Activated CD8-positive, alpha-beta memory T cell treated with anti-CD3 and anti-CD28 coated beads for 48 hours (primary cell): ENCODE results near the gene AKAP11.
A peak's percentile ranks its signal among the peaks of the same experiment; 100 is the strongest.

Source experiments
- DNase-seq, 3 experiments: peaks; one replicate each; pipeline ENCODE4 v3.0.0-alpha.2; 2020; ENCODE audit warnings: low read depth in 2 of 3, low spot score in 2 of 3

AKAP11 gene

DNA sequence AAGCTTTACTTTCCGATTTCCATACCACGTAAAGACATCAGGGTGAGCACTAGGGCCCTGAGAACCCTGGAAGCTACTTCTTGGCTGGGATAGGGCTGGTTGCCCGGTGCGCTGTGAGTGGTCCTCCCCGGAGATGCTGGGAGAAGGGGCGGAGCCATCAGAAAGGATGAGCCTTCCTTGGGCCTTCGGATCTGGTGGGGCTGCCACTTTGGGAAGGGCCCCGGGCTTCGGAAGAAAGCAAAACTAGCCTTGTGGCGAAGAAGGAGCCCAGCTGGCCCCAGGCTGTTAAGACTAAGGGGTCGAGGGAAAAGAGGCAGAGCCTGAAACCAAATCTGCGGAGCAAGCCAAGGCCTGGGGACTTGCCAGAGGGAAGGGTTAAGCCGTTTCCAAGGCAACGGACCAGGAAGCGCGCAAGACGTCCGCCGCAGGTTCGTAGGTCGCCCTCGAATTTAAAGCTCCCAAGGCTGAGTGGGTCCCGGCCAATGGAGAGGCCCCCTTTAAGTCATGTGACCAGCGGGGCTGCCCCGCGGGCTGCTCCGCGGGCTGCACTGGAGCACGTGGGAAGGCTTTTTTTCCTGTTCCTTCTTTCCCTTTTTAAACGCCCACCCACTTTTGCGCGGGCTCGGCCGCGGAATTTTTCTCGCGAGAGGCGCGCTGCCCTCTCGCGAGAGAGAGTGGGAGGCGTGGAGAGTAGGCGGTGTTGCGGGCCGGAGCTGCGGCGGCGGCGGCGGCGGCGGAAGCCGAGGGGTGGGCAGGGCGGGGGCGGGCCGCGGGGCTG lies 426 bp upstream of the AKAP11 start:
- peak; percentile 75 to 91 (median 77) for DNase-seq

DNA sequence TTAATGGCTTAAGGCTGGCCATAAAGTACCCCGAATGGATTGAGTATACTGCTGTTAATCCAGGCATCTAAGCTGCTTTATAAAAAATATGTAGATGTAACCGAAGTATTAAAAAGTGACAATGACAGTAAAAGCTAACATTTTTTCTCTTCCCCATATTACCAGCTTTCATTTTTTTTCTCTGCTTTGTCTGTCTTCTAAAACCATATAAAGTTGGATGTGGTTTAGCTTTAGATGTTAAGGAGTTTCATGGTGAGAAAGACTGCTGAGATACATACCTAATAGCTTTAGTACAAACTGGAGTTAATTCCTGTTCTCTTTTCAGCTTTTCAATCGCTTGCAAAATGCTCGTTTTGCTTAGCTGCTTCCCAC lies 838 bp downstream of the AKAP11 start:
- no peak for DNase-seq

DNA sequence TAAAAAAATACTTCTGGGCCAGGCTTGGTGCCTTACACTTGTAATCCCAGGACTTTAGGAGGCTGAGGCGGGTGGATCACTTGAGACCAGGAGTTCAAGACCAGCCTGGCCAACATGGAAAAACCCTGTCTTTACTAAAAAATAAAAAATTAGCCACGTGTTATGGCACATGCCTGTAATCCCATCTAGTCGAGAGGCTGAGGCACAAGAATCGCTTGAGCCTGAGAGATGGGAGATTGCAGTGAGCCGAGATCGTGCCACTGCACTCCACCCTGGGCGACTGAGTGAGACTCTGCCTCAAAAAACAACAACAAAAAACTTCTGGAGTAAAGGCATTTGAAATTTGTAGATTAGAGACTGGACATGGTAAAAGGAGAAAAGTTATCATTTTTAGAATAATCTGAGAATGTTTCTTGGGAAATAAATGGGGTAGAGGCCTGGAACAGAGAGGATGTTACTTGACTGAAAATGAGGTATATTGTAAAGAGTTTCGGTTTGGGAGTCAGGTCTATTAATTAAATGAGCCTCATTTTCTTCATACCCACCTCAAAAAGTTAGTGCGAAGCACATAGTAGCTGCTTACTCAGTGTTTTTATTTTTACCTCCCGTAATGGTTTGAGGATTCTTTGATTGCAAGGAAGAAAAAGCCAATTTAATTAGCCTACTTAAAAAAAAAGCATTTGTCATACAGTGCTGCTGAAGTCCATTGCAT lies 2.6 kb downstream of the AKAP11 start:
- DNase-seq, result no peak

DNA sequence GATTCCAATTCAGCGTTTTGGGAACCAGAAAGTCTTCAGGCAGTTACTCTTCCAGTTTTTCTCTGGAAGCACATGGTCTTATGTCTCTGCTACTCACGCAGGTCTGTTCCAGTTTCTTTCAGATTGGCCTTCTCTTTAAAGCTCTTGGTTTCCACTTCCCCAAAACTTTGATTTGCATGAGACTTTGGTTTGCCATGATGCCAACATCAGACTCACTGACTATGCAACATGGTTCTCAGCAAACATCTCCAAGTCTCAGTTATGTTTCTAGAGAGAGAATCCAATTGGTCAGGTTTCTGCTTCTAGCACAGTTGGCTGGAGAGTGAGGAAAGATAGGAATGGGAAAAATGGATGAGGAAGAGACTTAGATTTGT lies 3.1 kb downstream of the AKAP11 start:
- DNase-seq, result no peak

DNA sequence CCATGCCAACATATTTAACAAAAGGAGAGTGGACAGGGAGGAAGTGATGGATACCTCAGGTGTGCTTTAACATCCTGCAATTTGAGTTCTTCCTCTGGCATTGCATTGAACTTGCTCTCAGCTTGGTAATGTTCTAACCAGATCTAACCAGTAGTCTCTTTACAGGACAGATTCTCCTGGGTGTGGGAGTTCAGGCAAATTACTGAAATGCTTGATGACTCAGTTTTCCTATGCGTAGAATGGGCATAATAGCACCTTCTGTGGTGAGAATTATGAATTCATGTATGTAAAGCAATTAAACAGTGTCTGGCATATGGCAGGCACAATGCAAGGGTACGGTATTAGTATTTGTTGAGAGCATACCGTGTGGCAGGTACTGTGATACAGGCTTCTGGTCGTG lies 3.6 kb downstream of the AKAP11 start:
- no peak for DNase-seq

DNA sequence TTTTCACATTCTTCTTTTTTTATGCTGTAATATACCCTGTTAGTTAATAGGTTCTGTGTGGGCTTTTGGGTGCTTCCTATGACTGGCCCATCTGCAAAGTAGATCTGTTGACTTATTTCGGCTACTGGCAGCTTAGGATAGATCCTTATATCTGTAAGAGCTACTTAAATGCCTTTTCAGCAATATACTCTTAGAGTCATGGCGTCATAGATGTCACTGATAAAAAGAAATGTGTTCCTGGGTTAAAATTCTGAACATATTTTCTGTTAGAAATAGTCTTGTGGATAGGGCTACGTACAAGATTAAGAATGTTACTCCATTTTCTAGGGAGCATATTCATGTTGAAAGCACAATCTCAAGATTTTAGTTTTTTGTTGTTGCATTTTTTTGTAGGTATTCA lies 4.7 kb downstream of the AKAP11 start:
- no peak for DNase-seq

DNA sequence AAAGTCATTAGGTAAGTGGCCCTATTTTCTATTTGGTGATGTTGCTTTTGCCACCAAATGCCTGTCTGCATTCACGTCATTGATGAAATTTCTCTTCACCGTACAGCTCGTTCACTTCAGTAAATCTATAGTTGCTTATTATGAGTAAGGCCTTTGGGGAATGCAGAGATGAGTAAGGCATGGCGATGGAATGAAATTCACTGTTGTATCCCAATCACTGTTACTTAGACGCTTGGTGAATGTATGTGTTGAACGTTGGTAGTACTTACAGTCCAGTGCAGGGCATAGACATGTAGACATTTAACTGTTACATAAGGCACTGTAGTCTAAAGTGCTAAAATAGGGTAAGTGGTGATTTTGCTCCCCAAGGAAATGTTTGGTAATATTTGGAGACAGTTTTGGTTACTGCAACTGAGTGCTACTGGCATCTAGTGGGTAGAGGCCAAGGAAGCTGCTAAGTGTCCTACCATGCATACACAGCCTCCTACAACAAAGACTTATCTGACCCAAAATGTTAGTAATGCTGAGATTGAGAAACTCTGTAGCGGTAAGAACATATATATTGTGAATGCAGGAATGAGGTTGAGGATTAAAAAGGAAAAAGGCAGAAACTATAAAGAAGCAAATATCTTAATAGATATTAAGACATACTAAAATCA lies 5.8 kb downstream of the AKAP11 start:
- DNase-seq, result no peak

DNA sequence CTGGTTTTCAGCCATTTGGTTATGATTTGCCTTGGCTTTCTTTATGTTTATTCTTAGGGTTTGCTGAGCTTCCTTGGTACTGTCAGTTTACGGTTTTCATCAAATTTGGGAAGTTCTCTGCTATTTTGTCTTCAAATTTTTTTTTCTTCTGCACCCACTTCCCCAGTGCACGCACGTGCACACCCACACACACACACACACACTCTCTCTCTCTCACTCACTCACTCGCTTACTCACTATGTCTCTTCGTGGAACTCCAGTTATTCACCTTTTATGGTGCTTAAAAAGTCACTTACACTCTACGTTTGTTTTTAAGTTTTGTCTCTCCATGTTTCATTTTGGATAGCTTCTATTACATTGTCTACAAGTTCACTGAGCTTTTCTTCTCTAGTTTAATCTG lies 7.1 kb downstream of the AKAP11 start:
- no peak for DNase-seq

DNA sequence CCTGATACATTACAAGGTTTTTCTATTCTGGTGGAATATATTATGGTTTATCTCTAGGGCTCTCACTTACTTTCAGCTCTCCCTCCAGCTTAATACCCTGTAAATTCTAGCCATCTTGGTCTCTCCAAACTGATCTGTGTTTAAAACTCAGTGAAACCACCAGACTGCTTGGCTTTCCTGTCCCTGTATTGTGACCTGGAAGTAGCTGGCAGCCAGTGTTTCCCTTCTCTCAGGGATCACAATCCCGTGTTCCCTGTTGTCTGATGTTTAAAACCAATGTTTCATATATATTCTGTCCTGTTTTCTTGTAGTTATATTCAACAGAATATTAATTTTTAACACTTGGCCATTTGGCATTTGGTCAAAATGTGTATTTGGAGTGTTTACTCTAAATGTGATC lies 8.0 kb downstream of the AKAP11 start:
- DNase-seq, result no peak

DNA sequence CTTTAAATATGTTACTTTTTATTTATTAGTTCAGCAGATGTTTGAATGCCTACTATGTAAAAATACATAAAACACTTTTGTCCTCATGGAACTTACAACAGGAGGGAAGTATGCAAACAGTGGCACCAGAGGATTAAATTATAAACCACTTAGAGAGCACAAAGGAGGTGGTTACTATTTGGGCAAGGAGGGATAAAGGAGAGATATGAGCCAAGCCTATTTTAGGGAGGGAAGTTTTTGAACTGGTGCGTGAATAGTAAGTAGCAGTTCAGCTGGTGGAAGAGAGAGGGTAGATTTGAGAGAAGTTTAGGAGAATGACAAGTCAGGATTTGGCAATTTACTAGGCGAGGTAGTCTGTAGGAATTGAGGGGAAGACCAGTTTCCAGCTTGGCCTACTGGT lies 8.6 kb downstream of the AKAP11 start:
- DNase-seq, result no peak

DNA sequence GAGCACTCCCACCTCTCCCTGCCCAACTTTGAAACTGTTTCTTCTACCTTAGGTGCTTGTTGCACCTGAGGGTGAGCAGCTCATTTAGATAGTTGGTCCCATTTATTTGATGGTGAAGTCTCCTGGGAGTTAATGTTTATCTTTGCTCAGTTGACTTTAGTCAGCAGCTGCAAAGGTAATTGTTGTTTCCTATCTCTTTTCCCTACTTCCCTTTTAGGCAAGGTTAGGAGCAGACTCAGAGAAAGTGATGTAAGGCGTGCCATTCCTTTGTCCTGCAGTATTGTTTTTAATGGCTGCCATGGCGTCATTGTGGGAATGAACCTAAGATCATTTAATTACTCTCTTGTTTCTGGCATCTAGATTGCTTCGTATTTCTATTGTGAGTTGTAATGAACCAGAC lies 11.6 kb downstream of the AKAP11 start:
- no peak for DNase-seq

DNA sequence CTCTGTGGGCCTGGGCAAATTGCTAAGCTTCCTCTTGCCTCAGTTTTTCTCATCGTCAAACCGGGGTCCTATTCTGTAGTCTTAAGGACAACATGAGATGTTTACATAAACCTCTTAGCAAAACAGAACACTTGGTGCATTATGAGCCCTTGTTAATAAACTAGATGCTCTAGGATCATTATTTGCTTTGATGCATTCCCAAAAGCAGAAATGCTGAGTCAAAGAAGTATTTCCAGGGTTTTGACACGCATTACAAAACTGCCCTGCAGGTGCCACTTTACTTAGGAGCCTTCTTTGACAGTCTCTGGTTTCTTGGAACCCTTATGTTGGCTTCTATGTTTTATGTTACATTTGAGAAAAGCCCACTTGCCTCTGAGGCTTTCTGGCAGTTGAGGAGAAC lies 12.1 kb downstream of the AKAP11 start:
- DNase-seq, result no peak

DNA sequence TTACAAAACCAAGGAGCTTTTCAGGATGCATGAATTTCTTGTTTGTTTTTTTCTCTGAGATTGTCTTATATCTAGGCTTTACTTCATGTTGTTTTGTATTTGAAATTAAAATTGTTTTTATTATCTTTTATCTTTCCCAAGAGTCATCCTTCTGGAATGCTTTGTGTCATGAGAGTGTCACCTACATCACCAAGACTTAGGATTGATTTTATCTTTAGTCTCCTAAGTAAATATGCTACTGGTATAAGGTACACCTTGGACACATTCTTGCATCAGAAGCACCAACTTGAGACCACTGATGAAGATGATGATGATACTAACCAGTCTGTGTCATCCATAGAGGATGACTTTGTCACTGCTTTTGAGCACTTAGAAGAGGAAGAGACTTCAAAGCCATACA lies 26.4 kb downstream of the AKAP11 start:
- DNase-seq, result no peak

DNA sequence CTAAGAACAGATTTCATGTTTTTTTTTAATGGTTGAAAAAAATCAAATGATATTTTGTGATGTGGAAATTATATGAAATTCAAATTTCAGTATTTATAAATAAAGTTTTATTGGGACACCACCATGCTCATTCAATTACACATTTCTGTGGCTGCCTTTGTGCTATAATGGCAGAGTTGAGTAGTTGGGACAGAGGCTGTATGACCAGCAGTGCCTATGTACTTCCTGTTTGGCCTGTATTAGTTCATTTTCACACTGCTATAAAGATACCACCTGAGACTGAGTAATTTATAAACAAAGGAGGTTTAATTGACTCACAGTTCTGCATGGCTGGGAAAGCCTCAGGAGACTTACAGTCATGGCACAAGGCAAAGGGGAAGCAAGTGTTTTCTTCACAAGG lies 33.6 kb downstream of the AKAP11 start:
- DNase-seq, result no peak

DNA sequence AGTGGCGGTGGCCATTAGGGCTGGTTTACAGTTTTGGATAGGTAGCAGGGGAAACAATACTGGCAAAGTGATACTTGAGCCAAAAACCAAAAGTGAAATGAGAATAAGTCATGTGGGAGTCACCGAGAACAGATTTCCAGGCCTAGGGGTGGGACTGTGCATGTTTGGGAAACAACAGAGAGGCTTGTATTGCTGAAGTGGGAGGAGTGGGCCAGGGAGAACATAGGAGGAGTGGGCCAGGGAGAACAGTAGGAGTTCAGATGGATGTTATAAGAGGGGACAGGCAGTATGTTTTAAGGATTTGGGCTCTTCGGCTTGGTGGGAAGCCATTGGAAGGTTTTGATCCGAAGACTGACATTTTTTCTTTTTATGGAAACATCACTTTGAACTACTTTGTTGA lies 35.5 kb downstream of the AKAP11 start:
- DNase-seq, result no peak

DNA sequence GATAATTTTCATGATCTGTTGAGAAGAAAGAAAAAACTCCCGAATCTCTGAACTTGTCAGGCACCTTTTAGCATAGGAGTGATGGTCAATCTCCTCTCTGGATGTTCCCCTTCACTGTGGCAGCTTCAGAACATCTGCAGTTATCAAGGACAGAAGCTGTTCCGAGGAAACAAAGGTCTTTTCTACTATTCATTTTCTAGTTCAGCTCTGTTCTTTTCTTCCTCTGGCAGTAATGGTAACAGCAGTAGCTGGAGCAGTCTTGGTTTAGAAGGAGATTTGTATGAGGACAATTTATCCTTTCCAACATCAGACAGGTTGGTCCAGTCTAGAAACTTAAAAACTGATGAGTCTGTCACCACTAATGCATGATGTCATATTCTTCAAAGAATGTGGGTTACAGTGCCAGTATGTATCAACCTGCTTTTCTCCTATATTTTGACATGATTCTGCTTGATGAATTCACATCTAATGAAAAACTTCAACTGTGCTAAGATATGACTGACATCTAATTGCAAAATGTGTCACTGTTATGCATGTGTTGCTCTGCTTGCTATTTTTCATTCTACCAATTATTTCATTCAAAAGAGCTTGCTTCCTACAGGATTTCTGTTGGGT lies 41.0 kb downstream of the AKAP11 start:
- DNase-seq, result no peak

DNA sequence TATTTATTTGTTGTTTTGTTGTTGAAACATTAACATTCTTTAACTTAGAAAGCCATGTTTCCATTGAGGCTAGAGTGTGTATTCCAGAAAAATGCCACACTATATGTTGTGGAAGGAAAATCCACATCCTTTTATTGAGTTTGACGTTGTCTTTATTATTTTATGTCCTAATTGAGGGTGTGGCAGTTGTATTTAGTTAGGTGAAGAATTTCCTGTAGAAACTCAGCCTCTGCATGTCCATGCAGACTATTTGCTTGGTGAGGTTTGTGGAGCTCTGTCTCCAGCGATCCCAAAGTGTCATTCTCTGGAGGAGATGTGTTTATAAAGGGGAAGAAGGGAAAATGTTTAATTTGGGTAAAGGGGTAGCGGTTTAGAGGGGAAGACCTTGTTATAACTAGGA lies 46.6 kb downstream of the AKAP11 start:
- no peak for DNase-seq

DNA sequence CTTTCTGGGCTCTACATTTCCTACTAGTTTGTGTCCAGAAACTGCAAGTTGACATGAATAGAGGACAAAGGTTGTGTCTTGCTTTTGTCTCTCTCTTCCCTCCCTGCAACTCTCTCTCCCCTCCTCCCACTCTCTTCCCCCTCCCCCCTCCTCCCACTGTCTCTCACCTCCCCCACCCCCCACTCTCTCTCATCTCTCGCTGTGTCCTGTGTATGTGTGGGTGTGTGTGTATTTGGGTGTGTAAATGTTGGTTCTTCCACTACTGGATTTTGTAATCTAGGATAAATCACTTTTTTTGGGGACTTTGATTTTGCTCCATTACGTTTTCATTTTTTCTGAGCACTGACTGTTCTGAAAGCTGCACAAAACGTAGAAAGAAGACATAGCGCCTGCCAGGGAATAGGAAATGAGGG lies 48.4 kb downstream of the AKAP11 start:
- DNase-seq, result no peak

DNA sequence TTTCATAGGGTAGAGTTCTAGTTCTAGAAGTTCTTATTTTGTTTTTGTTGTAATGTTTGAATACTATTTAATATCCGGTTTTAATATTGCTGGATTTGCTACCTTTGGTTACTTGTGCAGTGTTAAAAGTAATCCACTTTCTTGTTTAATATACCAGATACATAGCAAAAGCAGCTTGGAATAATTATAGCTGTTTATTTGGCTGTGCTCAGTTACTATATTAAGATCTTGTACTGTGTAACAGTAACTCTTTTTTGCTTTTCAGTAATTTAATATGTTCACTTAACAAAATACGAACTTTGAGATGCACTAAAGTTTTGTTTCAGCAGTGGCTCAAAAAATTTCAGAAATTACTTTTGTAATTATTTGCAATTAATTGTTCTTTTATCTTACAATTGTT lies 50.9 kb downstream of the AKAP11 start:
- no peak for DNase-seq

DNA sequence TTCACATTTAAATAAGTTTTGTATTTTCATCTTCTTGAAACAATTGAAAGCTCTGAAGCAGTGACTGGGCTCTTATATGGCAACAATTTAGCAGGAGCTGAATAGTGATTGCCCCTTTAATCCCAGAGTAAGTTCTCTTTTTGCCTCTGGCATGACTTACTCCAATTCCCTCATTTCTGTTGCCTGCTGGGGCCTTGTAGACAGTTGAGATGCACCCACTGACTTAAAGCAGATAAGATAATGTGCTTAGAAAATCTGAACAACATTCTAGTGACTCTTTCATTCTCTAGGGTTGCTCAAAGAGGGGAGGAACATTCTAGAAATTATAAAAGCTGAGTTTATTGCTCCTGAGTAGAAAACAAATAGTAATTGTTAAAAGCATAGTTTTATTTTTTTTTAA lies 52.8 kb downstream of the AKAP11 start:
- DNase-seq, result no peak

DNA sequence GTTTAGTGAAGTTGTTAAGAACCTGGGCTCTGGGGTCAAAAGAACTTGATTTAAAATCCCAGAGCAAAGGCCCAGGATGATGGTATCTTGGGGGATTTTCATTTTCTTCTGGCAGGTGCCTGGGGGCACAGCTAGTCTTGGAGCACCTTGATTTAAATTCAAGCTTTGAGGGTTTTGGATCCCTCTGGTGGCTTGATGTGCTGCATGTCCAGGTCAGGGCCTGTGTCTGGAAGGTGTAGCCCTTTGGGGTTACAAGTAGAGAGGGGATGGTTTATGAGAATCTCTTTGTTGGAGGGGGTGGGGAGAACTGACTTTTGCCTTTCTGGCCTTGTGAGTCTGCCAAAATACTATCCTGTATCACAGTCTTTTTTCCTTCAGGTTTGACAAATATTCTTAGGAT lies 55.8 kb downstream of the AKAP11 start:
- no peak for DNase-seq

DNA sequence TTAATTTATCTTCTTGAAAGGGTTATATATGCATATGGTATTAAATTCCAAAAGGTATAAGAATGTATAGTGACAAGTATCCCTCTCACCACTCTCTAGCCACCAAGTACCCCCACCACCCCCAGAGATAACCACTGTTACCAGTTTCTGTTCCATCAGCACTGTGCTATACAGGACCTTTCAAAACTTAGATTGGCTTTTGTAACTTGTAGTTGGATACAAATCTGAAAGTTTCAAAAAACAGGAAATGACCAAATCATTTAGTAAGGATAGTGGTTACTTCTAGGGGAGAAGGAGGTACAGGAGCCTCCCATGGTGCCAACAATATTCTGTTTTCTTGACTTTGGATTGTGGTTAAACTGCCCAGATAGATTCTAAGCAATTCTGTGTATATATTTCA lies 56.7 kb downstream of the AKAP11 start:
- no peak for DNase-seq
